ENCODE measurements around the gene FRS3. TPM values are rescaled to one million over a fixed set of nuclear protein-coding genes. Genes with fewer than 3 reads are reported as not detected.

FRS3 gene
- total RNA-seq, 2 donors from 2014 or later, result 5.9 to 18.4 TPM

- H3K27me3 ChIP-seq (replicated peaks; ENCODE audit: insufficient read depth), result no peaks in the 10 kb centered on the region
Observed at GRCh38 chr6:41783106-41783780, 3.5 kb upstream of the FRS3 start.

GRCh38 chr6:41781366-41781730 lies 1.6 kb upstream of the FRS3 start:
- no peak for DNase-seq (ENCODE audit: low spot score)
- TF ChIP-seq POLR2AphosphoS5 (IDR thresholded peaks at IDR 0.05) (no peak), POLR2A (IDR thresholded peaks at IDR 0.05) (no peak)
- TF ChIP-seq, protein P1, sequence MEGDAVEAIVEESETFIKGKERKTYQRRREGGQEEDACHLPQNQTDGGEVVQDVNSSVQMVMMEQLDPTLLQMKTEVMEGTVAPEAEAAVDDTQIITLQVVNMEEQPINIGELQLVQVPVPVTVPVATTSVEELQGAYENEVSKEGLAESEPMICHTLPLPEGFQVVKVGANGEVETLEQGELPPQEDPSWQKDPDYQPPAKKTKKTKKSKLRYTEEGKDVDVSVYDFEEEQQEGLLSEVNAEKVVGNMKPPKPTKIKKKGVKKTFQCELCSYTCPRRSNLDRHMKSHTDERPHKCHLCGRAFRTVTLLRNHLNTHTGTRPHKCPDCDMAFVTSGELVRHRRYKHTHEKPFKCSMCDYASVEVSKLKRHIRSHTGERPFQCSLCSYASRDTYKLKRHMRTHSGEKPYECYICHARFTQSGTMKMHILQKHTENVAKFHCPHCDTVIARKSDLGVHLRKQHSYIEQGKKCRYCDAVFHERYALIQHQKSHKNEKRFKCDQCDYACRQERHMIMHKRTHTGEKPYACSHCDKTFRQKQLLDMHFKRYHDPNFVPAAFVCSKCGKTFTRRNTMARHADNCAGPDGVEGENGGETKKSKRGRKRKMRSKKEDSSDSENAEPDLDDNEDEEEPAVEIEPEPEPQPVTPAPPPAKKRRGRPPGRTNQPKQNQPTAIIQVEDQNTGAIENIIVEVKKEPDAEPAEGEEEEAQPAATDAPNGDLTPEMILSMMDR (IDR thresholded peaks at IDR 0.05), result no peak
- H3K4me3 ChIP-seq, result peak overlapping the region in 1 of 2 donors; percentile 65
- H3K27ac ChIP-seq, result peak overlapping the region; percentile 82 to 89
- no peaks in the 10 kb centered on the region for H3K27me3 ChIP-seq (replicated peaks; ENCODE audit: insufficient read depth)
- no peaks in the 10 kb centered on the region for H3K9me3 ChIP-seq
- 21% methylated on average over 3 of the region's 3 CpGs for WGBS
- intact Hi-C loops (cut with DNase I), result loop anchor here (5.0 to 10.0 kb wide), 2 partner anchors 156 to 187 kb away; no protein-coding TSS in a partner anchor
- peaks cover 28% of the 10 kb centered on the region for H3K4me1 ChIP-seq (replicated peaks)
- no peaks in the 10 kb centered on the region for H3K36me3 ChIP-seq

More at GRCh38 chr6:41783106-41783780, 3.5 kb upstream of the FRS3 start:
- H3K4me3 ChIP-seq, result no peak overlapping the region
- no peak for DNase-seq (ENCODE audit: low spot score)
- intact Hi-C loops (cut with DNase I), result loop anchor here (5.0 to 10.0 kb wide), 2 partner anchors 154 to 188 kb away; no protein-coding TSS in a partner anchor
- H3K27ac ChIP-seq, result no peak overlapping the region
- 83% methylated on average over 6 of the region's 6 CpGs for WGBS
- H3K9me3 ChIP-seq, result no peaks in the 10 kb centered on the region
- H3K36me3 ChIP-seq, result no peaks in the 10 kb centered on the region
- H3K4me1 ChIP-seq (replicated peaks), result peaks cover 28% of the 10 kb centered on the region
- TF ChIP-seq POLR2AphosphoS5 (IDR thresholded peaks at IDR 0.05), result no peak
- TF ChIP-seq, protein P1 (IDR thresholded peaks at IDR 0.05), result no peak
- TF ChIP-seq POLR2A (IDR thresholded peaks at IDR 0.05), result no peak

- TF ChIP-seq POLR2AphosphoS5 (IDR thresholded peaks at IDR 0.05), result peak; percentile 68
- peak; percentile 48 for TF ChIP-seq POLR2A (IDR thresholded peaks at IDR 0.05)
- TF ChIP-seq, protein P1 (IDR thresholded peaks at IDR 0.05), result no peak
- DNase-seq (ENCODE audit: low spot score), result peak; percentile 73
- under 1% methylated on average over 25 of the region's 36 CpGs for WGBS
- intact Hi-C loops (cut with DNase I), result loop anchor here (1.0 to 10.0 kb wide), 3 partner anchors 157 to 264 kb away; no protein-coding TSS in a partner anchor
- H3K9me3 ChIP-seq, result no peaks in the 10 kb centered on the region
- peak within 1 kb of the TSS; percentile 45 to 65 for H3K4me3 ChIP-seq
- peaks cover 24% of the 10 kb centered on the region for H3K4me1 ChIP-seq (replicated peaks)
- peak within 1 kb of the TSS; percentile 82 to 89 for H3K27ac ChIP-seq
- H3K27me3 ChIP-seq (replicated peaks; ENCODE audit: insufficient read depth), result no peaks in the 10 kb centered on the region
- H3K36me3 ChIP-seq, result no peaks in the 10 kb centered on the region
Observed at GRCh38 chr6:41780551-41781365, 1.1 kb upstream of the FRS3 start, which contains the start of gene PRICKLE4. TSS of gene PRICKLE4 (plus strand) at chr6:41780782. CDS start at chr6:41783474, 2,692 bp downstream.

DNA sequence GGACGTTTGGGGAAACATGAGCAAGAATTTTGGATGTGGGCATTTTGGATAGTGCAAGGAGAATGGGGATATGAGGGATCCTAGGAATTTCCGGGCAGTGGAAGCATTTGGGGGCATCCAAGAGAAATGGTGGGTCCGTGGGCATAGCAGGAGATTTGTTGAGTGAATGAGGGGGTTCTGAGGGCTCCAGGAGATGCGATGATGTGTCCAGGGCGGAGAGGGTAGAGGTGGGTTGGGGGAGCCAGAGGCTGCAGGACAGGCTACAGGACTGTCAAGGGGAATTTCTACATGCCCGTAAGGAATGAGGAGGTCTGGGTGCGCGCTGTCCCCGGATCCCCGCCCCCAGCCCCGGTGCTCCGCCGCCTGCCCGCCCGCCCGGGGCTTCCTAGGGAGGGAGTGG lies 364 bp downstream of the FRS3 start:
- intact Hi-C loops (cut with DNase I), result no loop called here
- DNase-seq (ENCODE audit: low spot score), result no peak
- Histone ChIP-seq H3K27me3 (replicated peaks; ENCODE audit: insufficient read depth) (no peaks in the 10 kb centered on the region), H3K27ac (peak overlapping the region; percentile 22 to 89), H3K36me3 (no peaks in the 10 kb centered on the region), H3K4me1 (replicated peaks) (peaks cover 10% of the 10 kb centered on the region), H3K4me3 (peak overlapping the region; percentile 45 to 65), H3K9me3 (no peaks in the 10 kb centered on the region)
- TF ChIP-seq, protein P1 (IDR thresholded peaks at IDR 0.05), result no peak
- TF ChIP-seq POLR2AphosphoS5 (IDR thresholded peaks at IDR 0.05) (no peak), POLR2A (IDR thresholded peaks at IDR 0.05) (no peak)
- 5% methylated on average over 8 of the region's 16 CpGs for WGBS
